Measurements from ENCODE around the gene LPP. TPM values are rescaled to one million over a fixed set of nuclear protein-coding genes. Genes with fewer than 3 reads are reported as not detected.

LPP gene
- total and polyA plus RNA-seq, 8 donors = 8.0 to 885 (median 305) TPM

DNA sequence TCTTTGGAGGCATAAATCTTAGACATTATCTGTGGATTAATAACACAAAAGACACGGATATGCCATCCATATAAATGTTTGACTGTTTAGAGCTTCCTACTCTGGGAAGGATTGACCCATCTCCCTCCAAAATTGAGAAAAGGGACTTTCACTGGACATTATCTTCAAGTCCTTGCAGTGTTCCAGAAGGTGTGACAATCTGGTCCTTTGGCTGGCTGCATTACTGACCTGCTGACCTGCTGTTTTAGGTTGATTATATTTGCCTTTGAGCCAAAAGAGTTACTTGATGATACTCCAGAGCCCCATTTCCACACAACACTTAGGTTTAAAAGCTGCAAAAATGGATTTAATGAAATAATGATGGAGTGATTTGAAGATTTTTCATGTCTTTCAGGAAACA lies 504.6 kb downstream of the LPP start:
- Histone ChIP-seq H3K27me3 (no peaks in the 10 kb centered on the region), H3K4me3 (no peak overlapping the region), H3K27ac (peak overlapping the region in 2 of 5 donors; percentile 5 to 19), H3K9me3 (no peaks in the 10 kb centered on the region), H3K36me3 (no peaks in the 10 kb centered on the region), H3K4me1 (peaks cover 18 to 73% (median 48%) of the 10 kb centered on the region in 4 donors)
- TF ChIP-seq, protein P1, sequence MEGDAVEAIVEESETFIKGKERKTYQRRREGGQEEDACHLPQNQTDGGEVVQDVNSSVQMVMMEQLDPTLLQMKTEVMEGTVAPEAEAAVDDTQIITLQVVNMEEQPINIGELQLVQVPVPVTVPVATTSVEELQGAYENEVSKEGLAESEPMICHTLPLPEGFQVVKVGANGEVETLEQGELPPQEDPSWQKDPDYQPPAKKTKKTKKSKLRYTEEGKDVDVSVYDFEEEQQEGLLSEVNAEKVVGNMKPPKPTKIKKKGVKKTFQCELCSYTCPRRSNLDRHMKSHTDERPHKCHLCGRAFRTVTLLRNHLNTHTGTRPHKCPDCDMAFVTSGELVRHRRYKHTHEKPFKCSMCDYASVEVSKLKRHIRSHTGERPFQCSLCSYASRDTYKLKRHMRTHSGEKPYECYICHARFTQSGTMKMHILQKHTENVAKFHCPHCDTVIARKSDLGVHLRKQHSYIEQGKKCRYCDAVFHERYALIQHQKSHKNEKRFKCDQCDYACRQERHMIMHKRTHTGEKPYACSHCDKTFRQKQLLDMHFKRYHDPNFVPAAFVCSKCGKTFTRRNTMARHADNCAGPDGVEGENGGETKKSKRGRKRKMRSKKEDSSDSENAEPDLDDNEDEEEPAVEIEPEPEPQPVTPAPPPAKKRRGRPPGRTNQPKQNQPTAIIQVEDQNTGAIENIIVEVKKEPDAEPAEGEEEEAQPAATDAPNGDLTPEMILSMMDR (IDR thresholded peaks at IDR 0.05) = no peak
- TF ChIP-seq POLR2A (IDR thresholded peaks at IDR 0.05) (no peak), POLR2AphosphoS5 (IDR thresholded peaks at IDR 0.05) (no peak), EP300 (IDR thresholded peaks at IDR 0.05) (no peak)
- WGBS, 5 donors = 66 to 82% (median 72%) methylated on average over 1 of the region's 1 CpG
- intact Hi-C loops (cut with DNase I; ENCODE audit: low total_unique reads) = no loop called here
- no peak for DNase-seq

DNA sequence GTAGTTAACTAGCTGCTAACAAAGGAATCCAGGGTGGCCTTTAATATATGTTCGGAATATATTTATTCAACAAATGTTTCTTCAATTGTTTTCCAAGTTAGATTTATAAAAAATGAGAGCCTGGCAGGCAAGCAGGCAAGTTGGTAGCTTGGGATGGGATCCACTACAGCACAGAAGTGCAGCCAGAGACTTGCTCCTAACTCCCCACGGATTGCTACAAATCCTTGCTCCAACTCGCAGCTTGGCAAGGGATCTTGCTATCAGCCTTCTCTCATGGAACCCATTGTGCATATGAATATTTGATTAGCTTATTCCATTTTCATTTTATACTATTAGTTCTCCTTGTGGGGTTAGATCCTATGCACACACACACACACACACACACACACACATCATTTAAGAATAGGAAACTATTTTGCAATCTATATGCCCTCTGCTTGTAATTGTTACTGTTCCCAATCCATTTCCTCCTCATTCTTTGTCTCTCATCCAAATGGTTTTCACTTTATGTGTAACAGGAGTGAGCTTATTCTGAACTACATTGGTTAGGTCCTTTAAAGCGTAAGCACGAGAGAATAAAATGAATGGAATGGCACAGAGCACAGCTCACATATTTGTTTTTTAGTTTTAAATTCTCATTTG lies 505.6 kb downstream of the LPP start:
- Histone ChIP-seq H3K27ac (peak overlapping the region in 3 of 5 donors; percentile 5 to 52 (median 19)), H3K27me3 (no peaks in the 10 kb centered on the region), H3K9me3 (no peaks in the 10 kb centered on the region), H3K36me3 (no peaks in the 10 kb centered on the region), H3K4me3 (no peak overlapping the region), H3K4me1 (peaks cover 18 to 78% (median 49%) of the 10 kb centered on the region in 4 donors)
- 43 to 63% (median 47%) methylated on average over 5 of the region's 5 CpGs for WGBS, 5 donors
- TF ChIP-seq POLR2AphosphoS5 (IDR thresholded peaks at IDR 0.05) (no peak), POLR2A (IDR thresholded peaks at IDR 0.05) (no peak), EP300 (IDR thresholded peaks at IDR 0.05) (no peak)
- TF ChIP-seq, protein P1 (IDR thresholded peaks at IDR 0.05) = no peak
- intact Hi-C loops (cut with DNase I; ENCODE audit: low total_unique reads) = no loop called here
- DNase-seq = no peak

DNA sequence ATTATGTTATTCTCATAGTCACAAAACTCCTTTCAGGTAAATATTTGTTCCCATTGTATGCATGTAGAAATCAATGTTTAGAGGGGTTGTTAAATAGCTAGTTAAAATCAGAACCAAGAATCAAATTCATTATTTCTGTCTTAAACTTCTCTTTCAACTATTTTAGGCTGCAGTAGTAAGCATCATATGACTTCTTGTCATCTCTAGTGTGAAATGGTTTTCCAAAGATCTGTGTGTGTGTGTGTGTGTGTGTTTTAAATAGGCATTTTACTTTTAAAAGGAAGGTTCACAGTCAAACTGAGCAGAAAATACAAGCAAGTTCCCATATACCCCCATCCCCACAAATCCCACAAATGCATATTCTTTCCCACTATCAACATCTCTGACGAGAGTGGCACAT lies 506.5 kb downstream of the LPP start:
- no peak overlapping the region for H3K27ac ChIP-seq
- DNase-seq = no peak
- 87 to 97% (median 92%) methylated on average over 1 of the region's 1 CpG for WGBS, 5 donors
- H3K4me1 ChIP-seq = peaks cover 18 to 78% (median 49%) of the 10 kb centered on the region in 4 donors
- H3K36me3 ChIP-seq = no peaks in the 10 kb centered on the region
- TF ChIP-seq POLR2AphosphoS5 (IDR thresholded peaks at IDR 0.05) (no peak), EP300 (IDR thresholded peaks at IDR 0.05) (no peak), POLR2A (IDR thresholded peaks at IDR 0.05) (no peak)
- TF ChIP-seq, protein P1 (IDR thresholded peaks at IDR 0.05) = no peak
- no peaks in the 10 kb centered on the region for H3K9me3 ChIP-seq
- H3K4me3 ChIP-seq = no peak overlapping the region
- intact Hi-C loops (cut with DNase I; ENCODE audit: low total_unique reads) = no loop called here
- no peaks in the 10 kb centered on the region for H3K27me3 ChIP-seq

DNA sequence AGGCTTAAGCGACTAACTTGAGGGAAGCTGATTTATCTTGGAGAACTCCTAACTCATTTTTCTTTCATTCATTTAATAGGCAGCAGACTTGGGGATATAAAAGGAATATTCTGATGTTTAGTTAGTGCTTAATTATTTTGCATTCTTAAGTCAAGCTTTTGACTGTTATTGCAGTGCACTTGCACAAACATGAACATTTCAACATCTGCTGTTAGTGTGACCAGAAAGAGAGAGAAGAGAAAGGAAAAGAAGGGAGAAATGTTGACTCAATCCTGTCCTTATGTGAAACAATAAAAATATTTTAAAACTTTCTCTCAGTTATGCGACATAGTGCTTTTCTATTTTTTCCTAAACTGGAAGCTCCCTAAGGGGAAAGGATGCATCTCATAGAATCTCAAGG lies 507.8 kb downstream of the LPP start:
- no peak for TF ChIP-seq POLR2AphosphoS5 (IDR thresholded peaks at IDR 0.05)
- no peak for TF ChIP-seq POLR2A (IDR thresholded peaks at IDR 0.05)
- TF ChIP-seq EP300 (IDR thresholded peaks at IDR 0.05) = no peak
- TF ChIP-seq, protein P1 (IDR thresholded peaks at IDR 0.05) = no peak
- H3K9me3 ChIP-seq = no peaks in the 10 kb centered on the region
- no peak for DNase-seq
- no peaks in the 10 kb centered on the region for H3K27me3 ChIP-seq
- intact Hi-C loops (cut with DNase I; ENCODE audit: low total_unique reads) = no loop called here
- 91 to 97% (median 96%) methylated on average over 2 of the region's 2 CpGs for WGBS, 5 donors
- no peak overlapping the region for H3K4me3 ChIP-seq
- peaks cover 13 to 67% (median 40%) of the 10 kb centered on the region in 4 donors for H3K4me1 ChIP-seq
- H3K36me3 ChIP-seq = no peaks in the 10 kb centered on the region
- H3K27ac ChIP-seq = no peak overlapping the region

Measured in stomach (tissue), 9 donors.